ENCODE results near the gene PPP3CB.

- no peak for TF ChIP-seq CTCF (conservative IDR thresholded peaks at IDR 0.05; ENCODE audit: low read depth in 2 of 2)
- TF ChIP-seq CREB1 (CRISPR knock-in tag; IDR thresholded peaks at IDR 0.05; ENCODE audit: low read depth), result no peak
- no peak for TF ChIP-seq REST (IDR thresholded peaks at IDR 0.05; ENCODE audit: unreplicated experiment)
Measured at GRCh38 chr10:73494213-73494612, 1.6 kb downstream of the PPP3CB start.

Data from GM23338 (cell line).